Liver (tissue), 9 donors: Measurements from ENCODE around the gene DPYD. TPM values are rescaled to one million over a fixed set of nuclear protein-coding genes. Genes with fewer than 3 reads are reported as not detected.

ENCODE experiments used
- DNase-seq: peaks from one replicate; pipeline ENCODE4 v3.0.0-alpha.2; 2017; ENCODE audit warnings: low spot score
- H3K27ac ChIP-seq, 2 donors: one replicate each; pipeline ENCODE4 v1.7.0; 2013; ENCODE audit warnings: inconsistent platforms in 2 of 2, low read length in 2 of 2, control low read depth in 1 of 2, low read depth in 1 of 2, mild to moderate bottlenecking in 1 of 2
- H3K27me3 ChIP-seq, 4 donors: one replicate each; pipeline versions ENCODE4 v1.6.1 to v1.7.0; 2013; ENCODE audit warnings: low read length in 3 of 4, inconsistent platforms in 1 of 4, mild to moderate bottlenecking in 1 of 4, moderate library complexity in 1 of 4; ENCODE audit not compliant: control insufficient read depth in 4 of 4, insufficient read depth in 4 of 4
- H3K36me3 ChIP-seq, 4 donors: one replicate each; pipeline versions ENCODE4 v1.6.1 to v1.7.0; 2013; ENCODE audit warnings: low read length in 3 of 4, mild to moderate bottlenecking in 3 of 4, low read depth in 1 of 4, moderate library complexity in 1 of 4; ENCODE audit not compliant: control insufficient read depth in 4 of 4, insufficient read depth in 3 of 4
- H3K4me1 ChIP-seq, 4 donors: one replicate each; pipeline versions ENCODE4 v1.6.1 to v1.7.0; 2013; ENCODE audit warnings: low read length in 3 of 4, mild to moderate bottlenecking in 3 of 4, moderate library complexity in 1 of 4; ENCODE audit not compliant: control insufficient read depth in 4 of 4, insufficient read depth in 4 of 4
- H3K4me3 ChIP-seq, 3 donors: one replicate each; pipeline versions ENCODE4 v1.6.1 to v1.7.0; 2013; ENCODE audit warnings: low read length in 3 of 3, control low read depth in 1 of 3, low read depth in 1 of 3, mild to moderate bottlenecking in 1 of 3
- H3K9ac ChIP-seq, 2 donors: one replicate each; pipeline ENCODE4 v1.7.0; 2013; ENCODE audit warnings: low read length in 2 of 2, mild to moderate bottlenecking in 2 of 2, moderate library complexity in 2 of 2, control low read depth in 1 of 2, low read depth in 1 of 2
- H3K9me3 ChIP-seq, 4 donors: one replicate each; pipeline versions ENCODE4 v1.6.1 to v1.7.0; 2013; ENCODE audit warnings: low read length in 3 of 4; ENCODE audit not compliant: control insufficient read depth in 4 of 4
- CTCF ChIP-seq: fragments of 150-350 bp; IDR thresholded peaks from 2 replicates; pipeline ENCODE4 v1.5.1; 2017; ENCODE audit warnings: improper control_type of control experiment, low read depth, low read length; ENCODE audit not compliant: missing input control
- EGR1 ChIP-seq, 2 donors: IDR thresholded peaks; 2 replicates each; pipeline ENCODE4 v1.6.1; 2016 to 2018; ENCODE audit warnings: antibody characterized with exemption in 2 of 2, low read depth in 2 of 2
- FOXA1 ChIP-seq: IDR thresholded peaks from 2 replicates; pipeline ENCODE4 v1.6.1; 2016; ENCODE audit warnings: antibody characterized with exemption
- FOXA2 ChIP-seq: IDR thresholded peaks from 2 replicates; pipeline ENCODE4 v1.6.1; 2016; ENCODE audit warnings: antibody characterized with exemption
- GABPA ChIP-seq, 2 donors: IDR thresholded peaks in 1 of 2; conservative IDR thresholded peaks in 1 of 2; 2 replicates each; pipeline ENCODE4 v1.6.1; 2016; ENCODE audit warnings: antibody characterized with exemption in 2 of 2, mild to moderate bottlenecking in 1 of 2, moderate library complexity in 1 of 2
- HNF4A ChIP-seq, 2 donors: conservative IDR thresholded peaks; 2 replicates each; pipeline ENCODE4 v1.6.1; 2016; ENCODE audit warnings: antibody characterized with exemption in 2 of 2, mild to moderate bottlenecking in 2 of 2
- HNF4G ChIP-seq: IDR thresholded peaks from 2 replicates; pipeline ENCODE4 v1.6.1; 2016; ENCODE audit warnings: antibody characterized with exemption
- JUND ChIP-seq, 2 donors: IDR thresholded peaks; 2 replicates each; pipeline ENCODE4 v1.6.1; 2016; ENCODE audit warnings: antibody characterized with exemption in 2 of 2
- MAX ChIP-seq: IDR thresholded peaks from 2 replicates; pipeline ENCODE4 v1.6.1; 2016; ENCODE audit warnings: antibody characterized with exemption
- NR2F2 ChIP-seq: IDR thresholded peaks from 2 replicates; pipeline ENCODE4 v1.6.1; 2016; ENCODE audit warnings: antibody characterized with exemption
- RAD21 ChIP-seq, 2 donors: IDR thresholded peaks; 2 replicates each; pipeline ENCODE4 v1.6.1; 2016; ENCODE audit warnings: antibody characterized with exemption in 2 of 2, mild to moderate bottlenecking in 2 of 2
- REST ChIP-seq: IDR thresholded peaks from 2 replicates; pipeline ENCODE4 v1.6.1; 2016; ENCODE audit warnings: antibody characterized with exemption, mild to moderate bottlenecking
- RXRA ChIP-seq, 2 donors: IDR thresholded peaks; 2 replicates each; pipeline ENCODE4 v1.6.1; 2017 to 2018; ENCODE audit warnings: antibody characterized with exemption in 2 of 2, mild to moderate bottlenecking in 1 of 2
- SP1 ChIP-seq: IDR thresholded peaks from 2 replicates; pipeline ENCODE4 v1.6.1; 2018; ENCODE audit warnings: antibody characterized with exemption, mild to moderate bottlenecking
- TAF1 ChIP-seq: conservative IDR thresholded peaks from 2 replicates; pipeline ENCODE4 v1.6.1; 2016; ENCODE audit warnings: antibody characterized with exemption, mild to moderate bottlenecking
- YY1 ChIP-seq: IDR thresholded peaks from 2 replicates; pipeline ENCODE4 v1.6.1; 2016; ENCODE audit warnings: antibody characterized with exemption, mild to moderate bottlenecking
- ZBTB33 ChIP-seq: IDR thresholded peaks from 2 replicates; pipeline ENCODE4 v1.6.1; 2016; ENCODE audit warnings: antibody characterized with exemption
- whole genome bisulfite sequencing: extraction: QIAGEN DNeasy Blood & Tissue Kit; methylation state at CpG from one replicate; pipeline ENCODE4 v1.1.7; 2013; 5-methylcytosine and 5-hydroxymethylcytosine counted together
- polyA plus RNA-seq, 2 donors: library from polyadenylated mRNA; stranded (reverse) in 1 of 2; unstranded in 1 of 2; fragments of 200-250 nt in 1 of 2; fragments of >200 nt in 1 of 2; fragmentation: Nextera tagmentation in 1 of 2; extraction: Ambion mirVana in 1 of 2; gene quantifications; one replicate each; pipeline versions ENCODE4 v1.2.1 to v1.2.3, GENCODE V29; 2013 to 2015
- total RNA-seq, 2 donors: library from RNA; depleted of rRNA; stranded (reverse); fragments of >200 nt; gene quantifications; one replicate each; pipeline ENCODE4 v1.2.3, GENCODE V29; 2014
- TF ChIP-seq, protein P1 (sequence below): IDR thresholded peaks from 2 replicates; pipeline ENCODE4 v1.6.1; 2016; ENCODE audit warnings: antibody characterized with exemption
- donor health status: healthy.
- donor health status: healthy.
- donor health status: healthy.
- donor health status: healthy.
- donor health status: healthy.

Gene DPYD
- total and polyA plus RNA-seq, 4 donors = 16.2 to 142 (median 47.0) TPM

- Histone ChIP-seq H3K27ac (no peak overlapping the region), H3K4me3 (no peak overlapping the region), H3K9ac (no peak overlapping the region), H3K27me3 (no peaks in the 10 kb centered on the region), H3K4me1 (peaks cover 0 to 4% (median 0%) of the 10 kb centered on the region in 4 donors), H3K9me3 (no peaks in the 10 kb centered on the region), H3K36me3 (peaks cover 0 to 2% (median 0%) of the 10 kb centered on the region in 4 donors)
- WGBS = 97% methylated on average over 4 of the region's 4 CpGs
- no peak for TF ChIP-seq JUND (IDR thresholded peaks at IDR 0.05)
- no peak for TF ChIP-seq EGR1 (IDR thresholded peaks at IDR 0.05; ENCODE audit: low read depth in 2 of 2)
- TF ChIP-seq HNF4A (conservative IDR thresholded peaks at IDR 0.05) = no peak
- no peak for TF ChIP-seq TAF1
- no peak for DNase-seq
Measured at GRCh38 chr1:97792655-97793054, 128.2 kb downstream of the DPYD start.

DNA sequence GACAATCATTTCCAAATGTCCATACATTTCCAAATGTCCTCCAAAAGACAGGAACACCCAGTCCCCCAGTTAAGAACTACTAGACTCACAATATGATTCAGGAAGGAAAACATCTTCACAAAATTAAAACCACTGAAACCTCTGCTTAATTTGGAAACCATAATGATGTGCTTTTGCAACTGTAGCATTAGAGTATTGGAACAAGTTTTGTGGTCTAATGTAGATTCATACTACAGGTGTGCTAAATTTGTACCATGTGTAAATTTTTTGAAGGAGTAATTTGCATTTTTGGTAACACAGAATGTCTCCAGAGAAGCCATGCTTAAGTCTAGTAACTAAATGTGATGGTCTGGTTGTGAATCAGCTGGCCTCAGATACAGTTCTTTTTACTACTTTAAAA lies 129.6 kb downstream of the DPYD start:
- H3K27me3 ChIP-seq = no peaks in the 10 kb centered on the region
- no peak overlapping the region for H3K4me3 ChIP-seq
- H3K4me1 ChIP-seq = peaks cover 0 to 4% (median 0%) of the 10 kb centered on the region in 4 donors
- DNase-seq = no peak
- H3K9me3 ChIP-seq = no peaks in the 10 kb centered on the region
- TF ChIP-seq, protein P1, sequence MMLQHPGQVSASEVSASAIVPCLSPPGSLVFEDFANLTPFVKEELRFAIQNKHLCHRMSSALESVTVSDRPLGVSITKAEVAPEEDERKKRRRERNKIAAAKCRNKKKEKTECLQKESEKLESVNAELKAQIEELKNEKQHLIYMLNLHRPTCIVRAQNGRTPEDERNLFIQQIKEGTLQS = no peak
- TF ChIP-seq MAX (no peak), YY1 (no peak), FOXA1 (no peak), FOXA2 (no peak), RAD21 (IDR thresholded peaks at IDR 0.05) (no peak), CTCF (no peak), SP1 (no peak), TAF1 (no peak), JUND (IDR thresholded peaks at IDR 0.05) (no peak), HNF4G (no peak), GABPA (IDR thresholded peaks at IDR 0.05 in 1 of 2, conservative IDR thresholded peaks at IDR 0.05 in 1 of 2) (no peak), EGR1 (IDR thresholded peaks at IDR 0.05; ENCODE audit: low read depth in 2 of 2) (no peak), REST (no peak), HNF4A (conservative IDR thresholded peaks at IDR 0.05) (no peak), ZBTB33 (no peak), RXRA (IDR thresholded peaks at IDR 0.05) (no peak), NR2F2 (no peak)
- H3K27ac ChIP-seq = no peak overlapping the region
- H3K36me3 ChIP-seq = peaks cover 0 to 2% (median 0%) of the 10 kb centered on the region in 4 donors
- H3K9ac ChIP-seq = no peak overlapping the region
